H1 (cell line): ENCODE data around the gene PTBP1. TPM values are rescaled to one million over a fixed set of nuclear protein-coding genes. Genes with fewer than 3 reads are reported as not detected.

Source experiments
- CTCF ChIA-PET: fragments of 300-600 bp; sonication (Branson Sonifier 250); formaldehyde crosslinking; loops from one replicate; lab custom pipeline; 2021; ENCODE audit not compliant: partially characterized antibody; lab: Charles Lee
- POLR2A ChIA-PET: fragments of 300-600 bp; sonication (Branson Sonifier 250); formaldehyde crosslinking; loops from one replicate; lab custom pipeline; 2021; ENCODE audit warnings: inconsistent platforms; ENCODE audit not compliant: partially characterized antibody; lab: Charles Lee
- DNase-seq, 2 experiments: peaks; one replicate each; pipeline versions ENCODE4 v3.0.0 to v3.0.0-alpha.2; 2010 to 2022; ENCODE audit warnings: low spot score in 2 of 2, low read depth in 1 of 2, mixed read lengths in 1 of 2
- FAIRE-seq: peaks from 2 replicates; lab custom pipeline; 2011; peaks lifted over from hg19 to GRCh38; lab: Jason Lieb, UNC
- H2AFZ ChIP-seq: 2 replicates; pipeline ENCODE4 v1.8.1; 2012; ENCODE audit warnings: low read length, inconsistent platforms
- H2AK5ac ChIP-seq: 2 replicates; pipeline ENCODE4 v1.6.1; 2013; ENCODE audit warnings: low read depth, low read length
- H2BK120ac ChIP-seq: replicated peaks from 2 replicates; pipeline ENCODE3; 2013; ENCODE audit warnings: low read depth, low read length, inconsistent platforms
- H2BK12ac ChIP-seq: 2 replicates; pipeline ENCODE4 v1.6.1; 2013; ENCODE audit warnings: low read depth, low read length
- H2BK15ac ChIP-seq: 2 replicates; pipeline ENCODE4 v1.6.1; 2013; ENCODE audit warnings: low read length
- H2BK20ac ChIP-seq: 2 replicates; pipeline ENCODE4 v1.6.1; 2013; ENCODE audit warnings: low read length
- H2BK5ac ChIP-seq: 2 replicates; pipeline ENCODE4 v1.6.1; 2013; ENCODE audit warnings: low read depth, low read length
- H3K14ac ChIP-seq: 2 replicates; pipeline ENCODE4 v1.6.1; 2013; ENCODE audit warnings: inconsistent platforms; ENCODE audit not compliant: insufficient read length
- H3K18ac ChIP-seq: 2 replicates; pipeline ENCODE4 v1.6.1; 2013; ENCODE audit warnings: low read length; ENCODE audit errors: extremely low read depth
- H3K23ac ChIP-seq: 2 replicates; pipeline ENCODE4 v1.6.1; 2013; ENCODE audit warnings: inconsistent platforms; ENCODE audit not compliant: insufficient read length
- H3K23me2 ChIP-seq: 2 replicates; pipeline ENCODE4 v1.6.1; 2013; ENCODE audit warnings: low read depth, low read length
- H3K27ac ChIP-seq: 2 replicates; pipeline ENCODE4 v1.6.1; 2011; ENCODE audit warnings: low read depth, low read length, inconsistent platforms
- H3K27me3 ChIP-seq, 4 experiments: replicated peaks in 1 of 4; 1 replicate in 1 of 4; 2 replicates in 3 of 4; pipeline versions ENCODE4 v1.6.1 to v1.8.1; 2011 to 2013; ENCODE audit warnings: low read length in 3 of 4, mild to moderate bottlenecking in 3 of 4, inconsistent platforms in 2 of 4, mixed read lengths in 2 of 4, moderate library complexity in 1 of 4; ENCODE audit not compliant: control insufficient read depth in 3 of 4, insufficient read depth in 3 of 4; ENCODE audit errors: extremely low read depth in 1 of 4
- H3K36me3 ChIP-seq, 4 experiments: 2 replicates each; pipeline versions ENCODE4 v1.6.1 to v1.8.1; 2011 to 2013; ENCODE audit warnings: mild to moderate bottlenecking in 4 of 4, low read length in 3 of 4, moderate library complexity in 2 of 4, control low read depth in 1 of 4, inconsistent platforms in 1 of 4; ENCODE audit not compliant: insufficient read depth in 4 of 4, control insufficient read depth in 2 of 4
- H3K4ac ChIP-seq: replicated peaks from 2 replicates; pipeline ENCODE3; 2013; ENCODE audit warnings: low read length, low read depth, mixed read lengths, inconsistent platforms; ENCODE audit not compliant: insufficient read length
- H3K4me1 ChIP-seq, 4 experiments: replicated peaks in 1 of 4; 1 replicate in 1 of 4; 2 replicates in 3 of 4; pipeline versions ENCODE4 v1.6.1 to v1.8.1; 2011 to 2013; ENCODE audit warnings: low read length in 3 of 4, inconsistent platforms in 2 of 4, mixed read lengths in 1 of 4; ENCODE audit not compliant: insufficient read depth in 4 of 4, control insufficient read depth in 3 of 4
- H3K4me2 ChIP-seq, 2 experiments: 2 replicates each; pipeline versions ENCODE4 v1.6.1 to v1.8.1; 2011 to 2013; ENCODE audit warnings: low read depth in 2 of 2, low read length in 2 of 2, control low read depth in 1 of 2, inconsistent platforms in 1 of 2, mild to moderate bottlenecking in 1 of 2; ENCODE audit not compliant: insufficient read depth in 1 of 2
- H3K4me3 ChIP-seq, 4 experiments: fragments of 200-600, 300-600 bp in 1 of 4; sonication (generic), shearing (Covaris generic), sonication (Bioruptor Twin) in 1 of 4; 2 replicates each; pipeline versions ENCODE4 v1.5.1 to v1.8.1; 2011 to 2016; ENCODE audit warnings: low read length in 4 of 4, low read depth in 3 of 4, control low read depth in 2 of 4, inconsistent platforms in 2 of 4, mild to moderate bottlenecking in 2 of 4, mixed read lengths in 1 of 4, moderate library complexity in 1 of 4; ENCODE audit not compliant: insufficient read depth in 2 of 4; ENCODE audit errors: extremely low read depth in 1 of 4
- H3K56ac ChIP-seq: replicated peaks from 2 replicates; pipeline ENCODE3; 2013; ENCODE audit warnings: low read depth, mild to moderate bottlenecking, mixed read lengths, low read length, inconsistent platforms; ENCODE audit not compliant: insufficient read length
- H3K79me1 ChIP-seq: 2 replicates; pipeline ENCODE4 v1.6.1; 2013; ENCODE audit warnings: low read depth, low read length, control low read depth
- H3K79me2 ChIP-seq, 2 experiments: 2 replicates each; pipeline versions ENCODE4 v1.6.1 to v1.8.1; 2012 to 2013; ENCODE audit warnings: low read length in 2 of 2, mild to moderate bottlenecking in 2 of 2, inconsistent platforms in 1 of 2; ENCODE audit not compliant: insufficient read depth in 2 of 2, control insufficient read depth in 1 of 2
- H3K9ac ChIP-seq, 4 experiments: replicated peaks in 1 of 4; 1 replicate in 1 of 4; 2 replicates in 3 of 4; pipeline versions ENCODE4 v1.6.1 to v1.8.1; 2011 to 2013; ENCODE audit warnings: low read depth in 3 of 4, low read length in 3 of 4, control low read depth in 2 of 4, mild to moderate bottlenecking in 2 of 4, moderate library complexity in 2 of 4, inconsistent platforms in 1 of 4; ENCODE audit errors: extremely low read depth in 1 of 4
- H3K9me3 ChIP-seq, 2 experiments: 2 replicates each; pipeline versions ENCODE4 v1.6.1 to v1.8.1; 2012 to 2013; ENCODE audit warnings: mild to moderate bottlenecking in 2 of 2, moderate library complexity in 2 of 2, control low read depth in 1 of 2, inconsistent platforms in 1 of 2, low read depth in 1 of 2, low read length in 1 of 2, mixed read lengths in 1 of 2; ENCODE audit not compliant: insufficient read depth in 2 of 2
- H4K20me1 ChIP-seq, 2 experiments: replicated peaks in 1 of 2; 2 replicates each; pipeline versions ENCODE3 to v1.8.1; 2011 to 2013; ENCODE audit warnings: inconsistent platforms in 2 of 2, low read length in 2 of 2, mild to moderate bottlenecking in 1 of 2; ENCODE audit not compliant: insufficient read depth in 2 of 2, control insufficient read depth in 1 of 2
- H4K5ac ChIP-seq: 2 replicates; pipeline ENCODE4 v1.6.1; 2013; ENCODE audit warnings: low read length, low read depth, mixed read lengths, inconsistent platforms; ENCODE audit not compliant: insufficient read length
- H4K8ac ChIP-seq: 2 replicates; pipeline ENCODE4 v1.8.0; 2013; ENCODE audit warnings: mild to moderate bottlenecking, moderate library complexity, low read length, inconsistent platforms; ENCODE audit not compliant: insufficient read depth; ENCODE audit errors: extremely low read depth
- H4K91ac ChIP-seq: replicated peaks from 2 replicates; pipeline ENCODE3; 2013; ENCODE audit warnings: low read length, mixed read lengths, inconsistent platforms; ENCODE audit not compliant: insufficient read length
- CTCF ChIP-seq, 3 experiments: IDR thresholded peaks; 1 replicate in 2 of 3; 2 replicates in 1 of 3; pipeline versions ENCODE4 v1.5.1 to v1.6.1; 2011; ENCODE audit warnings: low read length in 3 of 3, mild to moderate bottlenecking in 3 of 3, inconsistent platforms in 2 of 3, low read depth in 1 of 3, moderate library complexity in 1 of 3; ENCODE audit not compliant: insufficient read depth in 1 of 3; ENCODE audit errors: control extremely low read depth in 1 of 3
- JUND ChIP-seq: IDR thresholded peaks from 2 replicates; pipeline ENCODE4 v1.6.1; 2011; ENCODE audit warnings: mild to moderate bottlenecking, improper control_type of control experiment, low read length
- POLR2AphosphoS5 ChIP-seq: IDR thresholded peaks from 2 replicates; pipeline ENCODE4 v1.6.1; 2011; ENCODE audit warnings: low read depth, low read length
- RAD21 ChIP-seq, 2 experiments: IDR thresholded peaks in 1 of 2; conservative IDR thresholded peaks in 1 of 2; 2 replicates each; pipeline ENCODE4 v1.6.1; 2011; ENCODE audit warnings: low read depth in 2 of 2, low read length in 2 of 2, improper control_type of control experiment in 1 of 2, inconsistent platforms in 1 of 2, mild to moderate bottlenecking in 1 of 2, moderate library complexity in 1 of 2
- SP1 ChIP-seq: IDR thresholded peaks from 2 replicates; pipeline ENCODE4 v1.6.1; 2011; ENCODE audit warnings: low read depth, low read length
- TBP ChIP-seq: IDR thresholded peaks from 2 replicates; pipeline ENCODE4 v1.6.1; 2011; ENCODE audit warnings: low read depth, low read length, improper control_type of control experiment
- TEAD4 ChIP-seq: IDR thresholded peaks from 2 replicates; pipeline ENCODE4 v1.6.1; 2012; ENCODE audit warnings: low read depth, low read length, inconsistent platforms, mixed read lengths
- YY1 ChIP-seq: IDR thresholded peaks from 2 replicates; pipeline ENCODE4 v1.6.1; 2011; ENCODE audit warnings: low read depth, mild to moderate bottlenecking, low read length
- WGBS, 2 experiments: shearing (Covaris generic) in 1 of 2; methylation state at CpG; one replicate each; pipeline versions ENCODE4 v1.1.6 to v1.1.7; 2013 to 2015; ENCODE audit warnings: low lambda C conversion rate in 2 of 2, mixed read lengths in 2 of 2, inconsistent platforms in 1 of 2, low coverage in 1 of 2, missing lambda C conversion rate in 1 of 2; ENCODE audit not compliant: insufficient replicate concordance in 2 of 2, insufficient coverage in 1 of 2, insufficient read length in 1 of 2; ENCODE audit errors: extremely low coverage in 1 of 2, missing lambda C conversion rate in 1 of 2; 5-methylcytosine and 5-hydroxymethylcytosine counted together
- polyA plus RNA-seq, 7 experiments: library from polyadenylated mRNA; depleted of rRNA in 3 of 7; stranded (reverse) in 5 of 7; unstranded in 2 of 7; fragments of >200 nt in 5 of 7; fragments of 200-250 nt in 2 of 7; gene quantifications; 1 replicate in 5 of 7; 2 replicates in 1 of 7; 4 replicates in 1 of 7; pipeline versions ENCODE4 v1.2.1 to v1.2.3, GENCODE V29; 2011 to 2013; ENCODE audit warnings: missing spikeins in 2 of 7, mixed read lengths in 2 of 7
- total RNA-seq: library from RNA; stranded (reverse); fragmentation: NEBNext Ultra II Directional; extraction: Animal tissue kit (Norgen Biotek cat#: 25700); gene quantifications from 2 replicates; pipeline ENCODE4 v1.2.1, GENCODE V29; 2021

PTBP1 gene
- total and polyA plus RNA-seq, 2 of the 8 experiments (the other 6 are each of a cell fraction or from before 2014, with no cell fraction given) = 528 to 888 TPM

DNA sequence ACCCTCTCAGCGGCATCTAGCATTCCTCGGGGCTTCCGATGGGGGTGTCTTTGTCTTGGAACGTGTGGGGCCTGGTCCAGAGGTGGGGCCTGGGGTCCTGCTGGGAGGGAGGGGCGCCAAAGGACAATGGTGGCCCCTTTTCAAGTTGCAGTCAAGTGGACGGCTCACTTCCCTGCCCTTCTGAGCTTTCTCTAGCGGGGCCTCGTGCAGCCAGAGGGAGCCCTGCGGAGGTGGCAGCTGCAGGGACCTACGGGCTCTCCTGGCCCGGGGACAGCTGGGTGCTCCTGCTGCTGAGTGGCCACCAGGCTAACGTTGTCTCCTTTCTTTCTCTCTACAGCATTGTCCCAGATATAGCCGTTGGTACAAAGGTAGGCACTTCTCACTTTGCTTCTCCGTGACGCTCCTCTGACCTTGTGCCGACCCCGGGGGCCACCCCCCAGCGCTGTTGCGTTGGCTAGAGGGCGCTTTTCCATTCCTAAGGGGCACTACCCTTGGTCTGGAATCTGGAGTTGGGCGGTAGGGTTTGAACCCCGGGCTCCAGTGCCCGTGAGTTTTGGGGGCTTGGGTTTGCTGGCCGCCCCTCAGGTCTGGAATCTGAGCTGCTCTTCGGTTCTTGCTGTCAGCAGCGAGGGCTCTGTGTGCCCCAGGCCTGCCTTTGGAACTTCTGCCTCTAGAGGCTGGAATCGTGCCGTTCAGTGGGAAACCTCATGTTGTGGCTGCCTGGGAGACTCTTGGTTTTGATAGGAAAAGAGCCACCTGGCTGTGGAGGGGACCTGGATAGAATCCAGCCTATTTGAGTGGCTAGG lies 2.0 kb downstream of the PTBP1 start:
- Histone ChIP-seq H3K27me3 (no peaks in the 10 kb centered on the region), H3K4me2 (peak overlapping the region; percentile 62 to 93), H3K79me1 (peaks cover 10% of the 10 kb centered on the region; the same call in 1 of the 2 replicates), H3K4me1 (peaks cover 0 to 29% (median 16%) of the 10 kb centered on the region in 4 experiments; a peak in 6 of 7 replicates), H3K79me2 (peaks cover 62 to 65% of the 10 kb centered on the region in 2 experiments), H2AFZ (no peak overlapping the region), H3K9me3 (no peaks in the 10 kb centered on the region), H3K9ac (peak overlapping the region; percentile 86 to 98 (median 93)), H3K18ac (no peak overlapping the region; the same call in 1 of the 2 replicates), H3K23ac (no peak overlapping the region), H4K91ac (no peak overlapping the region), H3K4ac (no peak overlapping the region), H3K23me2 (peaks cover 10% of the 10 kb centered on the region; the same call in 1 of the 2 replicates), H2BK15ac (no peak overlapping the region), H2BK20ac (no peak overlapping the region), H4K5ac (no peak overlapping the region), H3K14ac (no peak overlapping the region), H2BK120ac (no peak overlapping the region), H3K4me3 (peak overlapping the region; percentile 88 to 100 (median 96)), H2AK5ac (no peak overlapping the region), H3K27ac (peak overlapping the region; percentile 75; the same call in 1 of the 2 replicates), H2BK12ac (no peak overlapping the region), H3K36me3 (peaks cover 12 to 37% (median 32%) of the 10 kb centered on the region in 4 experiments; a peak in 7 of 8 replicates), H4K8ac (no peak overlapping the region; the same call in 1 of the 2 replicates), H2BK5ac (peak overlapping the region; percentile 71), H4K20me1 (peaks cover 53 to 54% of the 10 kb centered on the region in 2 experiments), H3K56ac (no peak overlapping the region)
- no peak for FAIRE-seq
- WGBS, 2 experiments = 32% methylated on average over 28 of the region's 28 CpGs; no CpG with 5 or more reads in 1 of the 2 experiments
- CTCF ChIA-PET = interaction anchor here (0.6 to 2.3 kb wide), 10 partner anchors 10 to 185 kb away, joined by 3 to 10 read pairs (median 3); partner anchors contain the start of gene WDR18
- POLR2A ChIA-PET = interaction anchor here (0.5 to 16.9 kb wide), 28 partner anchors 9 to 268 kb away, joined by 3 to 277 read pairs (median 6); partner anchors contain the start of genes AZU1, BSG, CDC34 and CNN2
- DNase-seq = peak in 1 of 2 experiments; percentile 67
- TF ChIP-seq TBP (peak; percentile 27; the same call in 1 of the 2 replicates), SP1 (no peak), YY1 (peak; percentile 19; the same call in 1 of the 2 replicates), RAD21 (IDR thresholded peaks at IDR 0.05 in 1 of 2, conservative IDR thresholded peaks at IDR 0.05 in 1 of 2; ENCODE audit: low read depth in 2 of 2, low read length in 2 of 2) (0 out of 4 replicates have a peak, but pooled peaks have one; percentile 6 to 13), CTCF (IDR thresholded peaks at IDR 0.05; ENCODE audit: control extremely low read depth in 1 of 3, insufficient read depth in 1 of 3, low read depth in 1 of 3, low read length in 3 of 3) (peak; percentile 20 to 25 (median 24)), POLR2AphosphoS5 (peak; percentile 41), JUND (no peak), TEAD4 (0 out of 2 replicates have a peak, but pooled peaks have one; percentile 23)
